Measurements from ENCODE around the gene SLX4IP. TPM values are rescaled to one million over a fixed set of nuclear protein-coding genes. Genes with fewer than 3 reads are reported as not detected.

Gene SLX4IP
- total and polyA plus RNA-seq, 2 of the 13 experiments (the other 11 are each of a cell fraction or from before 2014, with no cell fraction given) = 3.6 to 7.3 TPM

GRCh38 chr20:10673842-10674683, 239.0 kb downstream of the SLX4IP start, which contains the start of gene JAG1 (continued):
- 0 out of 2 replicates have a peak, but pooled peaks have one; percentile 67 for TF ChIP-seq ZBTB3 (CRISPR knock-in tag; IDR thresholded peaks at IDR 0.05; ENCODE audit: borderline replicate concordance, low read depth)
- TF ChIP-seq ZNF275 (CRISPR knock-in tag; IDR thresholded peaks at IDR 0.05; ENCODE audit: borderline replicate concordance) = no peak
- no peak; the same call in 1 of the 2 replicates for TF ChIP-seq KLF9 (CRISPR knock-in tag; IDR thresholded peaks at IDR 0.05; ENCODE audit: low read depth)
- TF ChIP-seq LRRFIP1 (CRISPR knock-in tag; conservative IDR thresholded peaks at IDR 0.05) = no peak; the same call in 1 of the 2 replicates
- TF ChIP-seq NFYB (CRISPR knock-in tag; IDR thresholded peaks at IDR 0.05) = 0 out of 2 replicates have a peak, but pooled peaks have one; percentile 30
- no peak; the same call in 1 of the 2 replicates for TF ChIP-seq ATF6 (CRISPR knock-in tag; conservative IDR thresholded peaks at IDR 0.05)
- TF ChIP-seq GPN1 (CRISPR knock-in tag; IDR thresholded peaks at IDR 0.05; ENCODE audit: borderline replicate concordance) = no peak
- peak; percentile 72; the same call in 1 of the 2 replicates for TF ChIP-seq AKNA (CRISPR knock-in tag; IDR thresholded peaks at IDR 0.05; ENCODE audit: borderline replicate concordance)
- TF ChIP-seq ZBTB2 (CRISPR knock-in tag; IDR thresholded peaks at IDR 0.05; ENCODE audit: low read depth) = no peak; the same call in 1 of the 2 replicates
- TF ChIP-seq ZNF83 (CRISPR knock-in tag; IDR thresholded peaks at IDR 0.05; ENCODE audit: borderline replicate concordance) = 0 out of 2 replicates have a peak, but pooled peaks have one; percentile 25
